Upper lobe of left lung (tissue), 6 donors: ENCODE data around the gene CRYM. TPM values are rescaled to one million over a fixed set of nuclear protein-coding genes. Genes with fewer than 3 reads are reported as not detected.

Experiments used
- ATAC-seq, 2 donors: fragments of 200-7000 bp; cut with Tn5 transposase; one replicate each; pipeline ENCODE4 v1.9.1; 2022; ENCODE audit warnings: mild to moderate bottlenecking in 2 of 2, moderate library complexity in 2 of 2; ENCODE audit not compliant: low FRiP score in 2 of 2
- DNase-seq, 2 donors: peaks; one replicate each; pipeline ENCODE4 v3.0.0-alpha.2; 2019 to 2020
- H3K27ac ChIP-seq, 4 donors: fragments of 200-600 bp; sonication (generic); one replicate each; pipeline ENCODE4 v1.5.1; 2016 to 2019
- H3K27me3 ChIP-seq, 4 donors: fragments of 200-600 bp; sonication (generic); one replicate each; pipeline ENCODE4 v1.5.1; 2017 to 2019
- H3K36me3 ChIP-seq, 4 donors: fragments of 200-600 bp; sonication (generic); one replicate each; pipeline ENCODE4 v1.5.1; 2016 to 2019
- H3K4me1 ChIP-seq, 4 donors: fragments of 200-600 bp; sonication (generic); one replicate each; pipeline ENCODE4 v1.5.1; 2018 to 2019
- H3K4me3 ChIP-seq, 4 donors: fragments of 200-600 bp; sonication (generic); one replicate each; pipeline ENCODE4 v1.5.1; 2017 to 2019; ENCODE audit warnings: mild to moderate bottlenecking in 2 of 4, moderate library complexity in 1 of 4
- H3K9me3 ChIP-seq, 4 donors: fragments of 200-600 bp; sonication (generic); one replicate each; pipeline ENCODE4 v1.5.1; 2018 to 2019
- EP300 ChIP-seq, 4 donors: sonication (generic); formaldehyde crosslinking; IDR thresholded peaks; one replicate each; pipeline ENCODE4 v1.5.1; 2017; ENCODE audit warnings: antibody characterized with exemption in 4 of 4, control low read depth in 2 of 4
- POLR2A ChIP-seq, 4 donors: fragments of 450-650 bp; IDR thresholded peaks; one replicate each; pipeline ENCODE4 v1.5.1; 2016 to 2017; ENCODE audit warnings: antibody characterized with exemption in 4 of 4, mild to moderate bottlenecking in 2 of 4
- POLR2AphosphoS5 ChIP-seq, 2 donors: sonication (generic); formaldehyde crosslinking; IDR thresholded peaks; one replicate each; pipeline ENCODE4 v1.5.1; 2017; ENCODE audit warnings: antibody characterized with exemption in 2 of 2
- WGBS, 2 donors: methylation state at CpG; one replicate each; pipeline ENCODE4 v1.1.5; 2017 to 2018; 5-methylcytosine and 5-hydroxymethylcytosine counted together
- total RNA-seq, 6 donors: library from RNA; depleted of rRNA in 4 of 6; stranded (reverse); fragments of >200 nt in 4 of 6; gene quantifications; one replicate each; pipeline versions ENCODE4 v1.1.0 to v1.2.1, GENCODE V29; 2016 to 2021
- TF ChIP-seq, protein P1 (sequence below), 6 experiments: fragments of 450-650 bp in 4 of 6; fragments of 200-600 bp in 2 of 6; sonication (generic) in 2 of 6; IDR thresholded peaks; one replicate each; pipeline ENCODE4 v1.5.1; 2016 to 2019; ENCODE audit warnings: antibody characterized with exemption in 6 of 6
- donor health status: DM: no; HTN: no; CAD: no; lungs with moderate emphysema.
- donor health status: DM: no; HTN: yes; CAD: no; lungs with severe emphysema.

CRYM gene
- total RNA-seq, 6 donors from 2014 or later, result 2.0 to 18.6 (median 7.8) TPM

DNA sequence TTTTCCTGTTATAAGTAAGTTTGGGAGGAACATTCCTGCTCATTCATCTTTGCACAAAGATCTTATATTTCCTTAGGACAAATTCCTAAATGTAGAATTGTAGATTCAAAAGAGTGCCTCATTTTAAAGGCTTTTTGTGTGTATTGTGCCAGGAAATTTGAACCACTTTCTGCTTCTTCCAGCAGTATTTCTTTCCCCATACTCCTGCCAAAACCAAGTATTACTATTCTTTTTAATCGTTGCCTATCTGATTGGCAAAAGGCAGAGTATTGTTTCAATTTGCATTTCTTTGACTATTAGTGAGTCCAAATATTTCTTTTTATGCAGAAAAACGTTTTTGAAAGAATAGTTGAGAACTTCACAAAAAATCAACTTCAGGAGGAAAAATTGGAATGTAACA, 35.3 kb downstream of the CRYM start:
- Histone ChIP-seq H3K4me1 (peaks cover 0 to 9% (median 2%) of the 10 kb centered on the region in 4 donors), H3K9me3 (no peaks in the 10 kb centered on the region), H3K36me3 (no peaks in the 10 kb centered on the region), H3K27me3 (no peaks in the 10 kb centered on the region), H3K27ac (no peak overlapping the region), H3K4me3 (no peak overlapping the region)
- DNase-seq (no peak), ATAC-seq (no peak)
- TF ChIP-seq POLR2A (IDR thresholded peaks at IDR 0.05) (no peak), EP300 (IDR thresholded peaks at IDR 0.05) (no peak), POLR2AphosphoS5 (IDR thresholded peaks at IDR 0.05) (no peak)
- TF ChIP-seq, protein P1, sequence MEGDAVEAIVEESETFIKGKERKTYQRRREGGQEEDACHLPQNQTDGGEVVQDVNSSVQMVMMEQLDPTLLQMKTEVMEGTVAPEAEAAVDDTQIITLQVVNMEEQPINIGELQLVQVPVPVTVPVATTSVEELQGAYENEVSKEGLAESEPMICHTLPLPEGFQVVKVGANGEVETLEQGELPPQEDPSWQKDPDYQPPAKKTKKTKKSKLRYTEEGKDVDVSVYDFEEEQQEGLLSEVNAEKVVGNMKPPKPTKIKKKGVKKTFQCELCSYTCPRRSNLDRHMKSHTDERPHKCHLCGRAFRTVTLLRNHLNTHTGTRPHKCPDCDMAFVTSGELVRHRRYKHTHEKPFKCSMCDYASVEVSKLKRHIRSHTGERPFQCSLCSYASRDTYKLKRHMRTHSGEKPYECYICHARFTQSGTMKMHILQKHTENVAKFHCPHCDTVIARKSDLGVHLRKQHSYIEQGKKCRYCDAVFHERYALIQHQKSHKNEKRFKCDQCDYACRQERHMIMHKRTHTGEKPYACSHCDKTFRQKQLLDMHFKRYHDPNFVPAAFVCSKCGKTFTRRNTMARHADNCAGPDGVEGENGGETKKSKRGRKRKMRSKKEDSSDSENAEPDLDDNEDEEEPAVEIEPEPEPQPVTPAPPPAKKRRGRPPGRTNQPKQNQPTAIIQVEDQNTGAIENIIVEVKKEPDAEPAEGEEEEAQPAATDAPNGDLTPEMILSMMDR (IDR thresholded peaks at IDR 0.05), result no peak
- WGBS, 2 donors, result 35 to 45% methylated on average over 2 of the region's 2 CpGs

DNA sequence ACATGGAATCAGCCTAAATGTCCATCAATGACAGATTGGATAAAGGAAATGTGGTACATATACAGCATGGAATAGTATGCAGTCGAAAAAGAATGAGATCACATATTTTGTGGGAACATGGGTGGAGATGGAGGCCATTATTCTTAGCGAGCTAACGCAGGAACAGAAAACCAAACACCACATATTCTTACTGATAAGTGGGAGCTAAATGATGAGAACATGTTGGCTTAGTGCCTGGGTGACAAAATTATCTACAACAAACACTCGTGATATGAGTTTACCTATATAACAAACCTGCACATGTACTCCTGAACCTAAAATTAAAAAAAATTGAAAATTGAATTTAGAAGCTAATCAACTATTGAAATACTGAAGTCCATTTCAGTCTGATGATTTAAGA, 38.4 kb downstream of the CRYM start:
- H3K27me3 ChIP-seq, result no peaks in the 10 kb centered on the region
- H3K27ac ChIP-seq, result no peak overlapping the region
- DNase-seq (no peak), ATAC-seq (no peak)
- 65% methylated on average over 4 of the region's 4 CpGs for WGBS, 2 donors
- H3K9me3 ChIP-seq, result no peaks in the 10 kb centered on the region
- H3K4me3 ChIP-seq, result no peak overlapping the region
- H3K36me3 ChIP-seq, result no peaks in the 10 kb centered on the region
- H3K4me1 ChIP-seq, result peaks cover 0 to 5% (median 0%) of the 10 kb centered on the region in 4 donors
- TF ChIP-seq POLR2A (IDR thresholded peaks at IDR 0.05) (no peak), EP300 (IDR thresholded peaks at IDR 0.05) (no peak), POLR2AphosphoS5 (IDR thresholded peaks at IDR 0.05) (no peak)
- TF ChIP-seq, protein P1 (IDR thresholded peaks at IDR 0.05), result no peak

DNA sequence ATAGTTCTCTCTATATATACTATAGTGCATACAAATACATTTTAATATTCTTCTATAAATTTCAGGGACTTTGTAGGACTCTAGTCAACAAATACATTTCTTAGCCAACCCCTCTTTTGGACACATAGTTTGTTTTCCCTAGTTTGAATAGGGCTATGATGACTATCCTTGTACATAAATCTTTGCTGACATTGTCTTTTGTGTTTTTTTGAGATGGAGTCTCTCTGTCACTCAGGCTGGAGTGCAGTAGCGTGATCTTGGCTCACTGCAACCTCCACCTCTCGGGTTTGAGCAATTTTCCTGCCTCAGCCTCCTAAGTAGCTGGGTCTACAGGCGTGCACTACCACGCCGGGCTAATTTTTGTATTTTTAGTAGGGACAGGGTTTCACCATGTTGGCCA, 41.3 kb downstream of the CRYM start:
- no peaks in the 10 kb centered on the region for H3K27me3 ChIP-seq
- ATAC-seq (no peak), DNase-seq (no peak)
- no peak overlapping the region for H3K27ac ChIP-seq
- no peak overlapping the region for H3K4me3 ChIP-seq
- no peaks in the 10 kb centered on the region for H3K9me3 ChIP-seq
- WGBS, 2 donors, result 87 to 91% methylated on average over 5 of the region's 5 CpGs
- no peaks in the 10 kb centered on the region for H3K36me3 ChIP-seq
- no peaks in the 10 kb centered on the region for H3K4me1 ChIP-seq
- TF ChIP-seq, protein P1 (IDR thresholded peaks at IDR 0.05), result no peak
- TF ChIP-seq POLR2A (IDR thresholded peaks at IDR 0.05) (no peak), EP300 (IDR thresholded peaks at IDR 0.05) (no peak), POLR2AphosphoS5 (IDR thresholded peaks at IDR 0.05) (no peak)

DNA sequence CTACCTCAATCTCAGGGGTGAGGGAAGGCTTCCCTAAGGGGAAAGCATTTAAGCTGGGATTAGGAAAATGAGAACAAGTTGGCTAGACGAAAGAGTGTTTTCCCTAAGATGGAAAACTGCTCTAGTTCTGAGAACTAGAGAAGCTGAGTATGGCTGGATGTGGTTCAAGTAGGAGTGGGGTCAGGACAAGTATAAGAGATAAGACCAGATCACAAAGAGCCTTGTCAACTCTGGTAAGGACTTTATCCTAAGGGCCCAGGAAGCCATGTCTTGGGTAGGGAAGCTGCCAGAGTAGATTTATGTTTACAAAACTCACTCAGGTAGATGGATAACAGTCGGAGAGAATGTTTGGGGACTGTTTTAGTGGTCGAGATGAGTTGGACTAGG, 42.9 kb downstream of the CRYM start:
- 73 to 74% methylated on average over 3 of the region's 3 CpGs for WGBS, 2 donors
- Histone ChIP-seq H3K36me3 (no peaks in the 10 kb centered on the region), H3K9me3 (no peaks in the 10 kb centered on the region), H3K27ac (no peak overlapping the region), H3K4me3 (no peak overlapping the region), H3K4me1 (no peaks in the 10 kb centered on the region), H3K27me3 (no peaks in the 10 kb centered on the region)
- TF ChIP-seq, protein P1 (IDR thresholded peaks at IDR 0.05), result no peak
- TF ChIP-seq POLR2AphosphoS5 (IDR thresholded peaks at IDR 0.05) (no peak), EP300 (IDR thresholded peaks at IDR 0.05) (no peak), POLR2A (IDR thresholded peaks at IDR 0.05) (no peak)
- DNase-seq, result no peak
- ATAC-seq, result no peak

DNA sequence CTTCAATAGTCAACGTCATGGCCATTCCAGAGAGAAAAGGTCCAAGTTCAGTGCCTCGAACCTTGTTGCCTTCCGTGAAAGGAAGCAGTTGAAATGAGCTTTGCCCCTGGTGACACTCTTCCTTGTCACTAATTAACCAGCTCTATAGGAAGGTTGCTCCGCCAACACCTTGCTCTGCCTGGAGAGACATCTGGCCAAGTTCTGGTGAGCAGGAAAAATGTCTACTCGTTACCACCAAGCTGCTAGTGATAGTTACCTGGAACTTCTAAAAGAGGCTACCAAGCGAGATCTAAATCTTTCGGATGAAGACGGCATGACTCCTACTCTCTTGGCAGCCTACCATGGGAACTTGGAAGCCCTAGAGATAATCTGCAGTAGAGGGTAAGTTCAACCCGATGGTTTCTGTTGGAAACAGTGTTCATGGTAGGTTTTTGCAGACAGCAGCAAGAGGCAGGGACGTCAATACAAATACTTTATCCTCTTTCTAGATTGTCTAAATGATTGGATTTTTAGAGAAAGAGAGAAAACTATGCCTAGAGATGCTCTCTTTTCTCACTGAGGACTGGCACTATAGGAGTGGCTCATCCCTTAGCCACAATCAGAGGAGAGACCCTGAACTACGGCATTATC, 44.5 kb downstream of the CRYM start, which contains the start of gene ANKS4B:
ANKS4B (plus strand) TSS at position 179 of the 630 bp plus-strand sequence; CDS start at position 218, 39 bp downstream.
- no peak within 1 kb of the TSS for H3K27ac ChIP-seq

More for the DNA sequence above, 44.5 kb downstream of the CRYM start, which contains the start of gene ANKS4B:
- DNase-seq, result no peak
- no peaks in the 10 kb centered on the region for H3K4me1 ChIP-seq
- H3K36me3 ChIP-seq, result no peaks in the 10 kb centered on the region
- TF ChIP-seq EP300 (IDR thresholded peaks at IDR 0.05) (no peak), POLR2AphosphoS5 (IDR thresholded peaks at IDR 0.05) (no peak)
- no peak for ATAC-seq
- H3K9me3 ChIP-seq, result no peaks in the 10 kb centered on the region
- H3K27me3 ChIP-seq, result no peaks in the 10 kb centered on the region
- 84 to 88% methylated on average over 11 of the region's 11 CpGs for WGBS, 2 donors
- H3K4me3 ChIP-seq, result no peak within 1 kb of the TSS
